HepG2 (cell line): ENCODE data around the gene NTRK2. TPM values are rescaled to one million over a fixed set of nuclear protein-coding genes. Genes with fewer than 3 reads are reported as not detected.

Experiments used
- ATAC-seq: fragments of 200-7000 bp; cut with Tn5 transposase; 3 replicates; pipeline ENCODE4 v1.9.1; 2020; ENCODE audit warnings: mild to moderate bottlenecking, moderate library complexity
- BruUV-seq: library from RNA; stranded (reverse); fragments of 400-500 nt; replicated peaks from 2 replicates; lab custom pipeline; 2021; lab: Mats Ljungman, UMichigan
- CTCF ChIA-PET: fragments of 300-600 bp; formaldehyde crosslinking; extraction: SDS; loops from one replicate; lab custom pipeline; 2021; ENCODE audit warnings: low total read pairs, inconsistent platforms, low intra/inter-chr PET ratio; lab: Yijun Ruan, JAX
- POLR2A ChIA-PET: fragments of 350-600 bp; sonication (Branson Sonifier 250); formaldehyde crosslinking; loops from one replicate; lab custom pipeline; 2020; ENCODE audit warnings: antibody characterized with exemption, inconsistent platforms; lab: Yijun Ruan, JAX
- DNase-seq: peaks from one replicate; pipeline ENCODE4 v3.0.0-alpha.2; 2015; ENCODE audit warnings: low spot score
- FAIRE-seq: peaks from 3 replicates; lab custom pipeline; 2011; peaks lifted over from hg19 to GRCh38; lab: Jason Lieb, UNC
- H2AFZ ChIP-seq: one replicate; pipeline ENCODE4 v1.6.1; 2011; ENCODE audit warnings: low read length, inconsistent platforms
- H3K27ac ChIP-seq: fragments of 300-600 bp; 3 replicates; pipeline ENCODE4 v1.8.0; 2011; ENCODE audit warnings: mixed run types, mild to moderate bottlenecking, mixed read lengths, low read length, inconsistent platforms; ENCODE audit not compliant: insufficient read depth; ENCODE audit errors: extremely low read length
- H3K27me3 ChIP-seq, 2 experiments: fragments of 200-600 bp in 1 of 2; 2 replicates in 1 of 2; 3 replicates in 1 of 2; pipeline versions ENCODE4 v1.6.0 to v1.8.0; 2011; ENCODE audit warnings: low read length in 2 of 2, mild to moderate bottlenecking in 2 of 2, moderate library complexity in 2 of 2, inconsistent platforms in 1 of 2; ENCODE audit not compliant: insufficient read depth in 2 of 2, control insufficient read depth in 1 of 2
- H3K36me3 ChIP-seq, 2 experiments: fragments of 200-600 bp in 1 of 2; replicated peaks in 1 of 2; 2 replicates in 1 of 2; 3 replicates in 1 of 2; pipeline versions ENCODE4 v1.5.1 to v1.8.0; 2011; ENCODE audit warnings: low read length in 2 of 2, inconsistent platforms in 1 of 2; ENCODE audit not compliant: insufficient read depth in 2 of 2, control insufficient read depth in 1 of 2
- H3K4me1 ChIP-seq: 2 replicates; pipeline ENCODE4 v1.5.1; 2012; ENCODE audit warnings: low read length, inconsistent platforms; ENCODE audit not compliant: insufficient read depth
- H3K4me2 ChIP-seq: 2 replicates; pipeline ENCODE4 v1.6.0; 2011; ENCODE audit warnings: low read depth, low read length, inconsistent platforms
- H3K4me3 ChIP-seq, 3 experiments: fragments of 200-600 bp in 1 of 3; sonication (generic), shearing (Covaris generic) in 1 of 3; replicated peaks in 1 of 3; 2 replicates each; pipeline ENCODE4 v1.5.1; 2011 to 2016; ENCODE audit warnings: low read length in 3 of 3, inconsistent platforms in 2 of 3, low read depth in 2 of 3, mild to moderate bottlenecking in 2 of 3, control low read depth in 1 of 3, mixed read lengths in 1 of 3; ENCODE audit not compliant: insufficient read depth in 1 of 3
- H3K79me2 ChIP-seq: one replicate; pipeline ENCODE4 v1.6.1; 2011; ENCODE audit warnings: low read length, inconsistent platforms; ENCODE audit not compliant: insufficient read depth
- H3K9ac ChIP-seq: 2 replicates; pipeline ENCODE4 v1.6.0; 2011; ENCODE audit warnings: mild to moderate bottlenecking, low read depth, low read length, inconsistent platforms; ENCODE audit not compliant: insufficient read depth
- H3K9me3 ChIP-seq: 2 replicates; pipeline ENCODE4 v1.5.1; 2012; ENCODE audit warnings: mild to moderate bottlenecking, low read length
- H4K20me1 ChIP-seq: 2 replicates; pipeline ENCODE4 v1.6.0; 2011; ENCODE audit warnings: inconsistent platforms, mild to moderate bottlenecking, low read length, moderate library complexity; ENCODE audit not compliant: insufficient read depth
- MBD4 ChIP-seq: IDR thresholded peaks from 2 replicates; pipeline ENCODE4 v1.6.1; 2012; ENCODE audit warnings: low read length, inconsistent platforms, borderline replicate concordance
- SIN3B ChIP-seq: fragments of 150-350 bp; IDR thresholded peaks from 2 replicates; pipeline ENCODE4 v1.6.1; 2014; ENCODE audit warnings: low read length
- ZNF709 ChIP-seq: sonication (generic); formaldehyde crosslinking; IDR thresholded peaks from 2 replicates; pipeline ENCODE4 v1.5.0; 2020; ENCODE audit warnings: mild to moderate bottlenecking, missing genetic modification reagents
- ZNF749 ChIP-seq: sonication (generic); formaldehyde crosslinking; IDR thresholded peaks from 2 replicates; pipeline ENCODE4 v1.8.0; 2022; ENCODE audit warnings: mild to moderate bottlenecking, missing genetic modification reagents, moderate library complexity, borderline replicate concordance
- ZNF75D ChIP-seq: sonication (generic); formaldehyde crosslinking; IDR thresholded peaks from 2 replicates; pipeline ENCODE4 v1.8.1; 2023; ENCODE audit warnings: missing genetic modification reagents, mild to moderate bottlenecking, borderline replicate concordance
- WGBS: methylation state at CpG from one replicate; pipeline ENCODE4 v1.1.6; 2017; ENCODE audit warnings: low lambda C conversion rate; 5-methylcytosine and 5-hydroxymethylcytosine counted together
- in situ Hi-C: cut with HindIII; loops from 2 replicates; pipeline ENCODE4 v1.10.0; 2017; ENCODE audit warnings: low pct_unique_long_range_greater_than_20kb; ENCODE audit not compliant: extremely low pct_ligation_motif_present
- intact Hi-C: fragments of 100-400 bp; cut with micrococcal nuclease; formaldehyde crosslinking; loops from one replicate; pipeline ENCODE4 v1.10.0; 2022; ENCODE audit not compliant: unreplicated experiment
- polyA plus RNA-seq, 8 experiments: library from polyadenylated mRNA; depleted of rRNA in 3 of 8; stranded (reverse) in 7 of 8; unstranded in 1 of 8; fragments of >200 nt; fragmentation: Illumina TruSeq in 4 of 8; extraction: Trizol in 4 of 8; gene quantifications; 2 replicates each; pipeline versions ENCODE4 v1.2.1 to v1.2.3, GENCODE V29; 2011 to 2016; ENCODE audit warnings: low read depth in 4 of 8, missing spikeins in 1 of 8, mixed read lengths in 1 of 8; ENCODE audit not compliant: insufficient read depth in 1 of 8
- total RNA-seq, 5 experiments: library from RNA; depleted of rRNA; stranded (reverse); fragments of >200 nt; fragmentation: Illumina TruSeq; extraction: Trizol; gene quantifications; 2 replicates each; pipeline ENCODE4 v1.2.3, GENCODE V29; 2016; ENCODE audit warnings: low read depth in 1 of 5
- TF ChIP-seq, protein P1 (sequence below): sonication (generic); formaldehyde crosslinking; IDR thresholded peaks from 2 replicates; pipeline ENCODE4 v1.5.0; 2020; ENCODE audit warnings: missing genetic modification reagents, mild to moderate bottlenecking, borderline replicate concordance
- TF ChIP-seq, protein P2 (sequence below): sonication (generic); formaldehyde crosslinking; IDR thresholded peaks from 2 replicates; pipeline ENCODE4 v1.8.0; 2023; ENCODE audit warnings: mild to moderate bottlenecking, missing genetic modification reagents
- TF ChIP-seq, protein P3 (sequence below): sonication (generic); formaldehyde crosslinking; IDR thresholded peaks from 2 replicates; pipeline ENCODE4; 2020; ENCODE audit warnings: missing genetic modification reagents, mild to moderate bottlenecking, borderline replicate concordance
- TF ChIP-seq, protein P4 (sequence below): IDR thresholded peaks from 2 replicates; pipeline ENCODE4 v1.6.1; 2012; ENCODE audit warnings: low read depth, low read length, improper control_type of control experiment
- TF ChIP-seq, protein P5 (sequence below): IDR thresholded peaks from 2 replicates; pipeline ENCODE4 v1.6.1; 2016; ENCODE audit warnings: missing compliant biosample characterization, missing genetic modification reagents, borderline replicate concordance

Gene NTRK2
- total and polyA plus RNA-seq, 2 of the 13 experiments (the other 11 are each of a cell fraction or from before 2014, with no cell fraction given) = not detected

DNA sequence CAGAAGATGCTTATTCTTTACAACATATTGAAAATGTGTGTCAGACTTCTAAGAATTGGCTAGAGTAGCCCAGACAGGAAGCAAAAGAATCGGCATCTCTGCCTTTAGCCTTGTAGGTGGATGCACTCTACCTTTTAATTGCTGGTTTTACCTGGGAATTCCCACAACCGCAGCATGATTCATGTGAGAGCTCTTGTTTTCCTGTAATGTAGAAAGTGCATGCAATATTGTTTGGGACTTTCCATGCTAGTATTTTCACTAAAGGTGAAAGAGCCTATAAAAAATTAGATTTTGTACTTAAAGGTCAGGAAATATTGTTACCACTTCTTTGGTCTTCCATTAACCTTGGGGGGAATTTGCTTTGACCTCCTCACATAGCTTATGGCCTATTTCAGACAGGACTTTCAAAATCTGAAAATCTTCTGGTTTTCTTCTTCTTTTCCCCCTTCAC, 89.8 kb downstream of the NTRK2 start:
- intact Hi-C loops = no loop called here
- Histone ChIP-seq H3K4me3 (no peak overlapping the region), H3K4me2 (no peak overlapping the region), H3K27me3 (no peaks in the 10 kb centered on the region), H4K20me1 (no peaks in the 10 kb centered on the region), H2AFZ (no peak overlapping the region), H3K9ac (no peak overlapping the region), H3K4me1 (no peaks in the 10 kb centered on the region), H3K36me3 (no peaks in the 10 kb centered on the region)
- WGBS = 66% methylated on average over 2 of the region's 2 CpGs
- FAIRE-seq (no peak), DNase-seq (no peak)
- ChIA-PET CTCF (no interaction called here), POLR2A (no interaction called here)
- in situ Hi-C loops = no loop called here
- TF ChIP-seq SIN3B = no peak
- TF ChIP-seq, protein P1, sequence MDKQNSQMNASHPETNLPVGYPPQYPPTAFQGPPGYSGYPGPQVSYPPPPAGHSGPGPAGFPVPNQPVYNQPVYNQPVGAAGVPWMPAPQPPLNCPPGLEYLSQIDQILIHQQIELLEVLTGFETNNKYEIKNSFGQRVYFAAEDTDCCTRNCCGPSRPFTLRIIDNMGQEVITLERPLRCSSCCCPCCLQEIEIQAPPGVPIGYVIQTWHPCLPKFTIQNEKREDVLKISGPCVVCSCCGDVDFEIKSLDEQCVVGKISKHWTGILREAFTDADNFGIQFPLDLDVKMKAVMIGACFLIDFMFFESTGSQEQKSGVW (CRISPR knock-in tag) = no peak
- TF ChIP-seq ZNF75D (CRISPR knock-in tag) = no peak
- no peak for TF ChIP-seq MBD4
- TF ChIP-seq, protein P2, sequence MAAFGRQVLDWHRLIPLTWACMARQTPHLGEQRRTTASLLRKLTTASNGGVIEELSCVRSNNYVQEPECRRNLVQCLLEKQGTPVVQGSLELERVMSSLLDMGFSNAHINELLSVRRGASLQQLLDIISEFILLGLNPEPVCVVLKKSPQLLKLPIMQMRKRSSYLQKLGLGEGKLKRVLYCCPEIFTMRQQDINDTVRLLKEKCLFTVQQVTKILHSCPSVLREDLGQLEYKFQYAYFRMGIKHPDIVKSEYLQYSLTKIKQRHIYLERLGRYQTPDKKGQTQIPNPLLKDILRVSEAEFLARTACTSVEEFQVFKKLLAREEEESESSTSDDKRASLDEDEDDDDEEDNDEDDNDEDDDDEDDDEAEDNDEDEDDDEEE (CRISPR knock-in tag) = no peak
- TF ChIP-seq, protein P3, sequence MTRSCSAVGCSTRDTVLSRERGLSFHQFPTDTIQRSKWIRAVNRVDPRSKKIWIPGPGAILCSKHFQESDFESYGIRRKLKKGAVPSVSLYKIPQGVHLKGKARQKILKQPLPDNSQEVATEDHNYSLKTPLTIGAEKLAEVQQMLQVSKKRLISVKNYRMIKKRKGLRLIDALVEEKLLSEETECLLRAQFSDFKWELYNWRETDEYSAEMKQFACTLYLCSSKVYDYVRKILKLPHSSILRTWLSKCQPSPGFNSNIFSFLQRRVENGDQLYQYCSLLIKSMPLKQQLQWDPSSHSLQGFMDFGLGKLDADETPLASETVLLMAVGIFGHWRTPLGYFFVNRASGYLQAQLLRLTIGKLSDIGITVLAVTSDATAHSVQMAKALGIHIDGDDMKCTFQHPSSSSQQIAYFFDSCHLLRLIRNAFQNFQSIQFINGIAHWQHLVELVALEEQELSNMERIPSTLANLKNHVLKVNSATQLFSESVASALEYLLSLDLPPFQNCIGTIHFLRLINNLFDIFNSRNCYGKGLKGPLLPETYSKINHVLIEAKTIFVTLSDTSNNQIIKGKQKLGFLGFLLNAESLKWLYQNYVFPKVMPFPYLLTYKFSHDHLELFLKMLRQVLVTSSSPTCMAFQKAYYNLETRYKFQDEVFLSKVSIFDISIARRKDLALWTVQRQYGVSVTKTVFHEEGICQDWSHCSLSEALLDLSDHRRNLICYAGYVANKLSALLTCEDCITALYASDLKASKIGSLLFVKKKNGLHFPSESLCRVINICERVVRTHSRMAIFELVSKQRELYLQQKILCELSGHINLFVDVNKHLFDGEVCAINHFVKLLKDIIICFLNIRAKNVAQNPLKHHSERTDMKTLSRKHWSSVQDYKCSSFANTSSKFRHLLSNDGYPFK (CRISPR knock-in tag) = no peak
- no peak for TF ChIP-seq ZNF709
- TF ChIP-seq, protein P4, sequence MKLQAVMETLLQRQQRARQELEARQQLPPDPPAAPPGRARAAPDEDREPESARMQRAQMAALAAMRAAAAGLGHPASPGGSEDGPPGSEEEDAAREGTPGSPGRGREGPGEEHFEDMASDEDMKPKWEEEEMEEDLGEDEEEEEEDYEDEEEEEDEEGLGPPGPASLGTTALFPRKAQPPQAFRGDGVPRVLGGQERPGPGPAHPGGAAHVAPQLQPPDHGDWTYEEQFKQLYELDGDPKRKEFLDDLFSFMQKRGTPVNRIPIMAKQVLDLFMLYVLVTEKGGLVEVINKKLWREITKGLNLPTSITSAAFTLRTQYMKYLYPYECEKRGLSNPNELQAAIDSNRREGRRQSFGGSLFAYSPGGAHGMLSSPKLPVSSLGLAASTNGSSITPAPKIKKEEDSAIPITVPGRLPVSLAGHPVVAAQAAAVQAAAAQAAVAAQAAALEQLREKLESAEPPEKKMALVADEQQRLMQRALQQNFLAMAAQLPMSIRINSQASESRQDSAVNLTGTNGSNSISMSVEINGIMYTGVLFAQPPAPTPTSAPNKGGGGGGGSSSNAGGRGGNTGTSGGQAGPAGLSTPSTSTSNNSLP = no peak
- TF ChIP-seq, protein P5, sequence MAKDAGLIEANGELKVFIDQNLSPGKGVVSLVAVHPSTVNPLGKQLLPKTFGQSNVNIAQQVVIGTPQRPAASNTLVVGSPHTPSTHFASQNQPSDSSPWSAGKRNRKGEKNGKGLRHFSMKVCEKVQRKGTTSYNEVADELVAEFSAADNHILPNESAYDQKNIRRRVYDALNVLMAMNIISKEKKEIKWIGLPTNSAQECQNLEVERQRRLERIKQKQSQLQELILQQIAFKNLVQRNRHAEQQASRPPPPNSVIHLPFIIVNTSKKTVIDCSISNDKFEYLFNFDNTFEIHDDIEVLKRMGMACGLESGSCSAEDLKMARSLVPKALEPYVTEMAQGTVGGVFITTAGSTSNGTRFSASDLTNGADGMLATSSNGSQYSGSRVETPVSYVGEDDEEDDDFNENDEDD (CRISPR knock-in tag) = no peak
- TF ChIP-seq ZNF749 (CRISPR knock-in tag) = no peak
- TF ChIP-seq, all 625 proteins: peak for 0
- H3K9me3 ChIP-seq = no peaks in the 10 kb centered on the region
- no peaks in the 10 kb centered on the region for H3K79me2 ChIP-seq
- no peak overlapping the region for H3K27ac ChIP-seq
- no peak for ATAC-seq
- BruUV-seq = no TSS peak
